Stimulated activated CD4-positive, alpha-beta T cell treated with anti-CD3 and anti-CD28 coated beads, Interleukin-1b, Interleukin-23, amount 100 ng/mL, for 4 hours (primary cell): ENCODE results near the gene ECSIT.
"Not testable (repeated sequence)": the region's sequence is repeated elsewhere in the genome, so short reads cannot be mapped to it uniquely, and the experiment has no call there.

Experiments used
- DNase-seq, 2 donors: peaks; one replicate each; pipeline ENCODE4 v3.0.0-alpha.2; 2020; ENCODE audit warnings: low read depth in 2 of 2

ECSIT gene

DNA sequence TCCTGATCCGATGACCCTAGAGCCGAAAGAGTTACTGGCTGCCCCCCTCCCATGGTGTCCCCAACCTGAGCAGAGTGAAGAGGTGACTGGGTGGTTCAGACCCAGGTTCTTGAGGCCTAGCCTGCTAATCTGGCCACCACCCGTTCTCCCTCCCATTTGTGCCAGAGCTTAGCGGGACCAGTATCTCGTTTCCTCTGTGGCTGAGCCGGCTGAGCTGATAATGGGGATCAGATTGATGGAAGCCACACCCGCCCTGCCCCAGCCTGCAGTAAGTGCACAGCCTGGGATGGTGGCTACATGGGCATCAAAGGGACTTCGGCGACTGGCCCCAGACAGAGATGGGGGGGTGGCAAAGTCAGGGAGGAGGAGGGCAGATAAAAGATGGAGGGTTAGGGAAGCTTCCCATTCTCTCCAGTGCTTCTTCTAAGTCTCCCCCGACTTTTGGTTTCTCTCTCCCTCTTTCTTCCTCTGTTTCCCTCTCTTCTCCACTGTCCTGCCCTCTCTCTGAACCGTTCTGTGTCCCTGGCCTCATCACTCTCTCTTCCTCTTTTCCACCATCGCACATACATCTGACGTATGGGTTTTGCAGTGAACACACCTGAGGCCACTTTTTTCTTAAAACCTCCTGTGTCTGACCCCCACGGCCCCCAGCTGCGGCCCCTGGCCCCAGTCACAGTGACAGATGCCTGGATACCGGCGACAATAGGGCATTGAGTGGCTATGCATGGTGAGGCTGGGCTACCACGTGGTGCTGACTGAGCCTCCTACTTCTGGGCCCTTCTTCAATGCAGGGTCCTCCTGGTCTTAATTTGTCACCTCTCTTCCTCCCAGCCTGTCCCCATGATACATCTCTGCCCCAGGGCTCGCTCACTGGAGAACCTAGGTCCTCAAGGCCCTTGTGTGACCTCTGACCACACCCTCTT lies 50.5 kb downstream of the ECSIT start:
- no peak for DNase-seq

DNA sequence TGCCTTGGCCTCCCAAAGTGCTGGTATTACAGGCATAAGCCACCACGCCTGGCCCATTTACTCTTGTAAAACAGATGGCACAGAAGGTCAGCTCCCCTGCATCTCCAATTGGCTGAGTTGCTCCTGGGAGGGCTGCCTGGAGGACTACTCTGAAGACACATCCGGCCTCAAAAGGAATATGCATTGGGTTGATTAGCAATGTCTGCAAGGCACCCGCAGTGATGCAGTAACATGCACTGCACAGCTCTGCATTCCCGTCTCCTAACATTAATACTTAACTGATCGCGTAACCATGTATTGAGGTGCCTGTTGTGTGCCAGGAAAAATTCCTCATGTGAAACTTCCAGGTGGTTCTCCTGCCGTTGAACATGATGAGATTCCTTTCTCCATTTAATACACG lies 53.1 kb downstream of the ECSIT start:
- DNase-seq, result no peak

GRCh38 chr19:11475343-11475742 lies 53.6 kb downstream of the ECSIT start:
- DNase-seq, result not testable (repeated sequence)

- no peak for DNase-seq
Measured at GRCh38 chr19:11473725-11474124, 55.2 kb downstream of the ECSIT start.

GRCh38 chr19:11468266-11468845 lies 60.6 kb downstream of the ECSIT start:
- not testable (repeated sequence) for DNase-seq

DNA sequence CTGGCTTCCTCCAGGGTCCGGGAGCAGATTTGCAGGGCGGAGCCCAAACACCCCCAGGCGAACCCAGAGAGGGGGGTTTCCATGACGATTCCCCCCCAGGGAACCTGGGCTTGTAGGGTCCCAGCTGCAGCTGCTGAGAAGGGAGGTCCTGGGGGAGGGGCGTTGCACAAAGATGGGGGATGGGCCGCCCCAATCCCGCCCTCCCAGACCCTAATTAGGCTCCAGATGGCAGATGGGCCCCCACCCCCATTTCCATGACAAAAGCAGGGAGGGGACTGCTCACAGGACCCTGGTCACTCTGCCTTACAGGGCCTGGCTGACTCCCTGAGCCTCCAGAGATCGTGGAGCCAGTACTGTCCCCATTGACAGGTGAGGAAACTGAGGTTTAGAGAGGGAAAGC lies 63.3 kb downstream of the ECSIT start:
- no peak for DNase-seq

DNA sequence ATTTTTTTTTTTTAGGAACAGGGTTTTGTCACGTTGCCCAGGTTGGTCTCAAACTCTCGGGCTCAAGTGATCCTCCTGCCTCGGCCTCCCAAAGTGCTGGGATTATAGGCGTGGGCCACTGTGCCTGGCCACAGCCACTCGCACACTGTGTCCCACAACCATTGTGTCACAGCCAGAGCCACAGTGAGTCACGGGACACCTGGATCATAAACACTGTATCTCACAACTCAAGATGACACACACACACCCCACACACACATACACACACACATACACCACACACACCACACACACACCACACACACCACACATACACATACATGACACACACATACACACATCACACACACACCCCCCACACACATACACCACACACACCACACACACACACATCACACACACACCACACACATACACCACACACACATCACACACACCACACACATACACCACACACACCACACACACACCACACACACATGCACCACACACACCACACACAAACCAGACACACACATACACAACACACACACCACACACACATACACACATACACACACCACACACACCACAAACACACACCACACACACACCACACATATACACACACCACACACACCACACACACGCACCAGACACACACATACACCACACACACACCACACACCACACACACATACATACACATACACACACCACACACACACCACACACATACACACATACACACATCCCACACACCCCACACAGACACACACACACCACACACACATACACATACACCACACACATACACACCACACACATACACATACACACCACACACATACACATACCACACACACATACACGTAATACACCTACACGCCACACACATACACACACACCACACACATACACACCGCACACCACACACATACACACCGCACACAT lies 64.3 kb downstream of the ECSIT start:
- no peak for DNase-seq

DNA sequence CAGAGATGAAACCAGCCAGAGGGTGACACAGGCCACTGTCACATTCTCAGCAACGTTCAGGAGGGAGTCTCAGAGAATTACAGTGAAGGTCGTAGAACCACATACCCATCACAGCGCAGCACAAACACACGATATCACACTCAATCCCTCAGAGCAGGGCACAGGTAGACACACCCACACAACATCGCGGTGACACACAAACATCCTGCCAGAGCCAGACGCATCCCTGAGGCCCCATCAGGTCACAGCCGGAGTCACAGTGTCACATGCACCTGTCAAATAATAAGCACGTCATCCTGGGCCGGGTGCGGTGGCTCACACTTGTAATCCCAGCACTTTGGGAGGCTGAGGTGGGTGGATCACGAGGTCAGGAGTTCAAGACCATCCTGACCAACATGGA lies 65.5 kb downstream of the ECSIT start:
- DNase-seq, result no peak

GRCh38 chr19:11461453-11461852 lies 67.5 kb downstream of the ECSIT start:
- no peak for DNase-seq

DNA sequence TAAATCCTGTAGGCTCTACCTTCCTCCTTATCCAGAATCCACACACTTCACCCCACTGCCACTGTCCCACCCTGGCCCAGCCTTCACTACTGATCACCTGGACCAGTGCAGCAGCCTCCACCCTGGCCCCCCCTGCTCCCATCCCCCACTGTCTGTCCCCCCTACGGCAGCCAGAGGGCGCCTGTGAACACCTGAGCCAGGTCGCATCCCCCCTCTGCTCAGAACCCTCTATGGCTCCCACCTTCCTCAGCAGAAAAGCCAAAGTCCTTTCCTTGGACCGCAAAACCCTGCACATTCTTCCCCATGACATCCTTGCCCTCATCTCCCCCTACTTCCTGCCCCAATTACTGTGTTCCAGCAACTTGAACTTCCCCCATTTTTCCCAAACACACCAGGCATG lies 68.7 kb downstream of the ECSIT start:
- DNase-seq, result no peak

DNA sequence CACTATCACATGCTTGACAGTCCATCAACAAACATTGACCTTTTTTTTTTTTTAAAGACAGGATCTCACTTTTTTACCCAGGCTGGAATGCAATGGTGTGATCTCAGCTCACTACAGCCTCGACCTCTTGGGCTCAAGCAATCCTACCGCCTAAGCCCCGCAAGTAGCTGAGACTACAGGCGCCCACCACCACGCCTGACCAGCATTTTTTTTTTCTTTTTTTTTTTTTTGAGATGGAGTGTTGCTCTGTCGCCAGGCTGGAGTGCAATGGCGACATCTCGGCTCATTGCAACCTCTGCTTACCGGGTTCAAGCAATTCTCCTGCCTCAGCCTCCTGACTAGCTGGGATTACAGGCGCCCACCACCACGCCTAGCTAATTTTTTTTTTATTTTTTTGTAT lies 70.0 kb downstream of the ECSIT start:
- not testable (repeated sequence) for DNase-seq

- DNase-seq, result no peak
Measured at GRCh38 chr19:11458236-11458900, 70.6 kb downstream of the ECSIT start.

DNA sequence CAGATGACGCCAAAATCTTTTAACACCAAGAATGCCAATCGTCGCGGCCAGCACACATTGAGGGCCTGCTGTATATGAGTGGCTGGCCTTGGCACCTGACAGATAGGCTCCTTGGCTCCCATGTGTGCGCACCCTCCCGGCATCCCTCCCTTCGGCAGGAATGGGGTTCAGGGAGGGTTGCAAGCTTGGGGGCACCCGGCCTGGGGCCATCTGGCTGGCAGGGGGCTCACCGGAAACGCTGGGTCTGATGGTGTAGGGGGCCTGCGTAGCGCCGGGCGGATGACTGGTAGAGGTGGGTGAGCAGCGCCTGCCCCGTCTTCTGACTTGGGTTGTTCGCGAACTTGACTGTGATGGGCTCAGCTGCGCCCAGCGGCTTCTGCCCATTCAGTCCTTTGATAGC lies 71.1 kb downstream of the ECSIT start:
- no peak for DNase-seq

GRCh38 chr19:11457115-11457514 lies 71.8 kb downstream of the ECSIT start:
- no peak for DNase-seq

- no peak for DNase-seq
Measured at GRCh38 chr19:11456659-11457058, 72.3 kb downstream of the ECSIT start.
